Activated T-helper 1 cell treated with anti-CD3 and anti-CD28 coated beads, Interleukin-12 subunit alpha, Interleukin-12 subunit beta, Interleukin-2, Interleukin-4 antibody, amounts not matched to agents 30 ng/mL and 10 ng/mL and 1 ng/mL, durations not matched to agents 14 hours and 24 hours and 36 hours (primary cell): ENCODE measurements around the gene FAM124B. TPM values are rescaled to one million over a fixed set of nuclear protein-coding genes. Genes with fewer than 3 reads are reported as not detected.

Source experiments
- DNase-seq: peaks from one replicate; pipeline ENCODE4 v3.0.0; 2021; ENCODE audit warnings: low spot score
- H3K27ac Mint-ChIP-seq: one replicate; pipeline ENCODE4 v1.8.0; 2021; ENCODE audit warnings: mild to moderate bottlenecking, mixed read lengths
- H3K27me3 Mint-ChIP-seq: one replicate; pipeline ENCODE4 v1.8.0; 2022; ENCODE audit warnings: mild to moderate bottlenecking, moderate library complexity, mixed read lengths; ENCODE audit not compliant: insufficient read depth
- H3K36me3 Mint-ChIP-seq: one replicate; pipeline ENCODE4 v1.8.0; 2021; ENCODE audit warnings: low read depth, mixed read lengths
- H3K4me1 Mint-ChIP-seq: one replicate; pipeline ENCODE4 v1.8.0; 2021; ENCODE audit warnings: low read depth, mixed read lengths
- H3K4me3 Mint-ChIP-seq: one replicate; pipeline ENCODE4 v1.8.0; 2021; ENCODE audit warnings: mild to moderate bottlenecking, moderate library complexity, mixed read lengths
- H3K9me3 Mint-ChIP-seq: one replicate; pipeline ENCODE4 v1.8.0; 2021; ENCODE audit warnings: mixed read lengths
- intact Hi-C: fragments of 100-400 bp; cut with micrococcal nuclease; formaldehyde crosslinking; loops from one replicate; pipeline ENCODE4 v1.15.1; 2024
- total RNA-seq: library from RNA; stranded (reverse); gene quantifications from 2 replicates; pipeline ENCODE4 v1.2.3, GENCODE V29; 2022

Gene FAM124B
- total RNA-seq, 1 donor from 2014 or later, result 0.23 TPM

DNA sequence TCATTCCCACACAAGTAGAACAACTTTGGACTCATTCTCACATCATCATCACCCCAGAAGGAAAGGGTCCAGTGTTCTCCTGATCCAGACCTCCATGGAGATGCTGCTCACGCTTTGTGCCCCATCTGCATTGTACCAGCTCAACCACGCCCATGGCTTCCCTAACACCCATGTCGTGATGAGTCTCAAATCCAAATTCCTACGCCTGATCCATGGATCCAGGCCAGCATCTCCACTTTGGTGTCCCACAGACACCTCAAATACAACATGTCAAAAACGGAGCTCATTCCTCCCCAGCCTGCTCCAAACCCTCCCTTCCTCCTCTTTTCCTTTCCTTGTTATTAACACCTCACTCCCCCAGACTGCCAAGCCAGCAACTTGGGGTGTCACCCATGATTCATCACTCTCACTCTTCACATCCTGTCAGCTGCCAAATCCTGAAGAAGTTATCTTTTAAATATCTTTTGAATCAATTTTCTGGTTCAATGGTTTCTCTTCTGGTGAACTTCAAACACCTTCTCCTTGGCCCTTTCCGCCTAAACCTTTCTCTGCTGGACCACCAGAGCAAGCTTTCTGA is 30.2 kb upstream of the FAM124B start:
- Mint-ChIP-seq H3K27me3 (peaks cover 7% of the 10 kb centered on the region), H3K9me3 (no peaks in the 10 kb centered on the region), H3K36me3 (no peaks in the 10 kb centered on the region), H3K4me3 (no peak overlapping the region), H3K27ac (no peak overlapping the region), H3K4me1 (peaks cover 6% of the 10 kb centered on the region)
- intact Hi-C loops, result no loop called here
- DNase-seq, result no peak

- Mint-ChIP-seq H3K4me1 (peaks cover 6% of the 10 kb centered on the region), H3K36me3 (peaks cover 2% of the 10 kb centered on the region), H3K4me3 (no peak overlapping the region), H3K9me3 (no peaks in the 10 kb centered on the region), H3K27ac (no peak overlapping the region), H3K27me3 (peaks cover 12% of the 10 kb centered on the region)
- no peak for DNase-seq
- intact Hi-C loops, result no loop called here
Measured at GRCh38 chr2:224429441-224429810, 27.5 kb upstream of the FAM124B start.

GRCh38 chr2:224428787-224429440 is 27.0 kb upstream of the FAM124B start:
- Mint-ChIP-seq H3K4me1 (peaks cover 6% of the 10 kb centered on the region), H3K27ac (no peak overlapping the region), H3K27me3 (peaks cover 13% of the 10 kb centered on the region), H3K36me3 (peaks cover 2% of the 10 kb centered on the region), H3K4me3 (no peak overlapping the region), H3K9me3 (no peaks in the 10 kb centered on the region)
- DNase-seq, result no peak
- intact Hi-C loops, result no loop called here

GRCh38 chr2:224427471-224427870 is 25.6 kb upstream of the FAM124B start:
- Mint-ChIP-seq H3K4me3 (no peak overlapping the region), H3K27me3 (peaks cover 15% of the 10 kb centered on the region), H3K9me3 (no peaks in the 10 kb centered on the region), H3K27ac (no peak overlapping the region), H3K36me3 (peaks cover 2% of the 10 kb centered on the region), H3K4me1 (peaks cover 6% of the 10 kb centered on the region)
- no peak for DNase-seq
- intact Hi-C loops, result no loop called here

GRCh38 chr2:224426656-224427055 is 24.7 kb upstream of the FAM124B start:
- Mint-ChIP-seq H3K27ac (no peak overlapping the region), H3K4me1 (no peaks in the 10 kb centered on the region), H3K4me3 (no peak overlapping the region), H3K27me3 (peaks cover 15% of the 10 kb centered on the region), H3K36me3 (peaks cover 2% of the 10 kb centered on the region), H3K9me3 (no peaks in the 10 kb centered on the region)
- intact Hi-C loops, result no loop called here
- DNase-seq, result no peak

GRCh38 chr2:224421065-224421464 is 19.2 kb upstream of the FAM124B start:
- intact Hi-C loops, result no loop called here
- no peak overlapping the region for H3K27ac Mint-ChIP-seq
- DNase-seq, result no peak
- H3K4me3 Mint-ChIP-seq, result no peak overlapping the region
- H3K4me1 Mint-ChIP-seq, result no peaks in the 10 kb centered on the region
- no peaks in the 10 kb centered on the region for H3K9me3 Mint-ChIP-seq
- H3K27me3 Mint-ChIP-seq, result peaks cover 6% of the 10 kb centered on the region
- H3K36me3 Mint-ChIP-seq, result no peaks in the 10 kb centered on the region

DNA sequence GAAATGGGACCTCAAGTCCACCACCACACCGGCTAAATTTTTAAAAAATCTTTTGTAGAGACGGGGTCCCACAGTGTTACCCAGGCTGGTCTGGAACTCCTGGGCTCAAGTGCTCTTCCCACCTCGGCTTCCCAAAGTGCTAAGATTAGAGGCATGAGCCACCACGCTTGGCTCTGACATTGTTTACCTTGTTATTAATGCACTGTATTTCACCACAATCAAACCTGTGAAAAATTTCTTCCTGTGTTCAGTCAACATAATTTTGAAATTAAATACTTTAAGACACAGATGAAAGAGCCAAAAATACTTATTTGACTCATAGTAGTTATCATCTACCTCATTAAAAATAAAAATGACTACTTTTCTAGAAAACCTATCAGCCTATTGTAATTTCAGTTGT is 16.0 kb upstream of the FAM124B start:
- no peak overlapping the region for H3K27ac Mint-ChIP-seq
- H3K4me1 Mint-ChIP-seq, result no peaks in the 10 kb centered on the region
- intact Hi-C loops, result no loop called here
- no peaks in the 10 kb centered on the region for H3K36me3 Mint-ChIP-seq
- no peak overlapping the region for H3K4me3 Mint-ChIP-seq
- peaks cover 7% of the 10 kb centered on the region for H3K27me3 Mint-ChIP-seq
- H3K9me3 Mint-ChIP-seq, result no peaks in the 10 kb centered on the region
- DNase-seq, result no peak

GRCh38 chr2:224417361-224417729 is 15.4 kb upstream of the FAM124B start:
- H3K4me3 Mint-ChIP-seq, result no peak overlapping the region

DNA sequence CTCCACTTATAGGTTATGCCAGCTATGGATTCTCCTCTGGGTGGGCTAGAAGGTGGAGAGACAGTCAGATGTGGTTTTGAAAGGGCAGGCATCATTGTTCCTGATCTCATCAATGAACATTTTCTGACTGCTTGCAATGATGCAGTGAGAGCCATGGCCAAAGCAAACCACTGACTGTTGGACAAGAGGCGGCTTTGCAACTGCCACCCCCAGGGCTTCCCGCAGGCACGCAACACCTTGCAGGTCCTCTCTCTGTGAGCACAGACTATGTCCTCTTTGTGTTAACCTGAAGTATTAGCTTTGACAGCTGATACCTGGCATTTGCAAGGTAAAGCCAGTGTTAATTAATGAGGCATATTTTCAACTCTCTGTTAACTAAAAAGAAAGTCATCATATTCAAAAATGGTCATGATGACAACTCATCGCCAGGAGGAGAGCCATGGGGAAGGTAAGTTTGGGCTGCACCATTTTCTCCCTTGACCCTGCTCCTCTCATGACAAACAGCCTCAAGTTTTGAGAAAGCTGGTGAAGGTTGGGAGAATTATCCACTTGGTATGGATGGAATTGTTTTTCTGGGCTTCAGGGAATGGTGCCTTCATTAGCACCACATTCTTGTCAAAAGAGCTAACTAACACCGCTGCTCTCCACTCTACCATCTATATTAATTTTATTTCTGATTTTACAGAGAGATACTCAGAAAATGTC is 14.9 kb upstream of the FAM124B start:
- Mint-ChIP-seq H3K9me3 (no peaks in the 10 kb centered on the region), H3K27ac (no peak overlapping the region)
- intact Hi-C loops, result no loop called here

More at GRCh38 chr2:224417361-224417729, 15.4 kb upstream of the FAM124B start:
- Mint-ChIP-seq H3K36me3 (no peaks in the 10 kb centered on the region), H3K27me3 (peaks cover 7% of the 10 kb centered on the region), H3K4me1 (no peaks in the 10 kb centered on the region), H3K27ac (no peak overlapping the region), H3K9me3 (no peaks in the 10 kb centered on the region)
- intact Hi-C loops, result no loop called here
- DNase-seq, result no peak

DNA sequence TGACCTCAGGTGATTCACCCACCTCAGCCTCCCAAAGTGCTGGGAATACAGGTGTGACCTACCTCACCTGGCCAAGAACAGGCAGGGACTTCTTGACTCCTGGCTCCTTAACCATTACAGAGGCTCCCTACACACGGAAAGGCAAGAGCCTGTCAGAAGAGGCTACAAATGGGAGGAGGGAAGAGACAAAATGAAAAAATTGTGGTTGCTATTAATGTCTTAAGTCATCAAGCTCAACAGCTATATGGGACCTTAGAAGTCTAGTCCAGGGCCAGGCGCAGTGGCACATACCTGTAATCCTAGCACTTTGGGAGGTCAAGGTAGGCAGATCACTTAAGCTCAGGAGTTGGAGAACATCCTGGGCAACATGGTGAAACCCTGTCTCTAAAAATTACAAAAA is 11.5 kb upstream of the FAM124B start:
- H3K27ac Mint-ChIP-seq, result no peak overlapping the region
- no peaks in the 10 kb centered on the region for H3K4me1 Mint-ChIP-seq
- DNase-seq, result no peak
- H3K36me3 Mint-ChIP-seq, result no peaks in the 10 kb centered on the region
- intact Hi-C loops, result no loop called here
- no peak overlapping the region for H3K4me3 Mint-ChIP-seq
- peaks cover 20% of the 10 kb centered on the region for H3K27me3 Mint-ChIP-seq
- H3K9me3 Mint-ChIP-seq, result no peaks in the 10 kb centered on the region

More for the DNA sequence above, 14.9 kb upstream of the FAM124B start:
- H3K4me3 Mint-ChIP-seq, result no peak overlapping the region
- no peak for DNase-seq
- H3K36me3 Mint-ChIP-seq, result no peaks in the 10 kb centered on the region
- no peaks in the 10 kb centered on the region for H3K4me1 Mint-ChIP-seq
- H3K27me3 Mint-ChIP-seq, result peaks cover 7% of the 10 kb centered on the region

GRCh38 chr2:224412141-224413015 is 10.5 kb upstream of the FAM124B start:
- no peaks in the 10 kb centered on the region for H3K9me3 Mint-ChIP-seq
- H3K4me1 Mint-ChIP-seq, result no peaks in the 10 kb centered on the region
- H3K4me3 Mint-ChIP-seq, result no peak overlapping the region
- H3K27me3 Mint-ChIP-seq, result peaks cover 20% of the 10 kb centered on the region
- intact Hi-C loops, result no loop called here
- DNase-seq, result no peak
- no peaks in the 10 kb centered on the region for H3K36me3 Mint-ChIP-seq
- H3K27ac Mint-ChIP-seq, result no peak overlapping the region

- H3K36me3 Mint-ChIP-seq, result no peaks in the 10 kb centered on the region
- H3K4me3 Mint-ChIP-seq, result no peak overlapping the region
Measured at GRCh38 chr2:224410946-224411561, 9.1 kb upstream of the FAM124B start.

More at GRCh38 chr2:224410946-224411561, 9.1 kb upstream of the FAM124B start:
- intact Hi-C loops, result no loop called here
- H3K27me3 Mint-ChIP-seq, result peaks cover 22% of the 10 kb centered on the region
- H3K4me1 Mint-ChIP-seq, result no peaks in the 10 kb centered on the region
- no peak overlapping the region for H3K27ac Mint-ChIP-seq
- DNase-seq, result no peak
- H3K9me3 Mint-ChIP-seq, result no peaks in the 10 kb centered on the region
